OCI-LY1 (cell line): ENCODE measurements around the gene WDR6.

ENCODE experiments used
- H2AFZ ChIP-seq: fragments of 200-600 bp; sonication (generic), shearing (Covaris generic); 2 replicates; pipeline ENCODE4 v1.6.0; 2014; ENCODE audit warnings: antibody characterized with exemption, mild to moderate bottlenecking, low read length
- H3F3A ChIP-seq: fragments of 200-600 bp; sonication (generic), shearing (Covaris generic); 2 replicates; pipeline ENCODE4 v1.6.0; 2014; ENCODE audit warnings: mild to moderate bottlenecking, antibody characterized with exemption, low read length, moderate library complexity; ENCODE audit not compliant: insufficient read depth
- H3K27ac ChIP-seq: fragments of 200-600 bp; sonication (generic); 2 replicates; pipeline ENCODE4 v1.5.1; 2014; ENCODE audit warnings: low read length, mixed run types, mild to moderate bottlenecking, low read depth; ENCODE audit not compliant: poor library complexity, severe bottlenecking
- H3K27me3 ChIP-seq: fragments of 200-600 bp; sonication (generic); 2 replicates; pipeline ENCODE4 v1.6.0; 2014; ENCODE audit warnings: antibody characterized with exemption, mild to moderate bottlenecking, low read length, moderate library complexity; ENCODE audit not compliant: insufficient read depth
- H3K36me3 ChIP-seq: fragments of 200-600 bp; sonication (generic); 2 replicates; pipeline ENCODE4 v1.6.1; 2014; ENCODE audit warnings: mild to moderate bottlenecking, antibody characterized with exemption, low read length, moderate library complexity, mixed read lengths; ENCODE audit not compliant: insufficient read depth
- H3K4me1 ChIP-seq: fragments of 200-600 bp; sonication (generic); 2 replicates; pipeline ENCODE4 v1.5.1; 2014; ENCODE audit warnings: mild to moderate bottlenecking, low read length, moderate library complexity; ENCODE audit not compliant: insufficient read depth, severe bottlenecking
- H3K4me2 ChIP-seq: fragments of 200-600 bp; sonication (generic), shearing (Covaris generic); 2 replicates; pipeline ENCODE4 v1.6.1; 2014; ENCODE audit warnings: low read length
- H3K4me3 ChIP-seq: fragments of 200-600 bp; sonication (generic); 2 replicates; pipeline ENCODE4 v1.5.1; 2014; ENCODE audit warnings: low read length, low read depth, mild to moderate bottlenecking, mixed read lengths; ENCODE audit not compliant: poor library complexity, severe bottlenecking
- H3K79me2 ChIP-seq: fragments of 200-600 bp; shearing (Covaris generic); 2 replicates; pipeline ENCODE4 v1.6.1; 2016; ENCODE audit warnings: mixed run types, low read length, mixed read lengths; ENCODE audit not compliant: insufficient read depth
- H3K9ac ChIP-seq: fragments of 200-600 bp; sonication (generic), shearing (Covaris generic); 2 replicates; pipeline ENCODE4 v1.6.1; 2014; ENCODE audit warnings: mild to moderate bottlenecking, low read length, mixed read lengths
- H3K9me2 ChIP-seq: fragments of 200-600 bp; sonication (generic), shearing (Covaris generic); 2 replicates; pipeline ENCODE4 v1.6.1; 2014; ENCODE audit warnings: low read depth, mild to moderate bottlenecking, low read length, mixed read lengths
- H3K9me3 ChIP-seq: fragments of 200-600 bp; shearing (Covaris generic); 2 replicates; pipeline ENCODE4 v1.6.1; 2014; ENCODE audit warnings: low read length, mixed read lengths
- H4K20me1 ChIP-seq: fragments of 200-600 bp; sonication (generic), shearing (Covaris generic); 2 replicates; pipeline ENCODE4 v1.6.0; 2016; ENCODE audit warnings: mild to moderate bottlenecking, low read length; ENCODE audit not compliant: insufficient read depth
- EZH2 ChIP-seq: fragments of 200-600 bp; sonication (generic), shearing (Covaris generic); IDR thresholded peaks from 2 replicates; pipeline ENCODE4 v1.8.0; 2017; ENCODE audit warnings: borderline replicate concordance, mixed run types, mild to moderate bottlenecking, antibody characterized with exemption, low read length, moderate library complexity, mixed read lengths
- TF ChIP-seq, protein P1 (sequence below): fragments of 200-600 bp; sonication (generic), shearing (Covaris generic); IDR thresholded peaks from 2 replicates; pipeline ENCODE4 v1.5.1; 2017; ENCODE audit warnings: mild to moderate bottlenecking, antibody characterized with exemption, low read length, moderate library complexity, mixed read lengths

The WDR6 gene

DNA sequence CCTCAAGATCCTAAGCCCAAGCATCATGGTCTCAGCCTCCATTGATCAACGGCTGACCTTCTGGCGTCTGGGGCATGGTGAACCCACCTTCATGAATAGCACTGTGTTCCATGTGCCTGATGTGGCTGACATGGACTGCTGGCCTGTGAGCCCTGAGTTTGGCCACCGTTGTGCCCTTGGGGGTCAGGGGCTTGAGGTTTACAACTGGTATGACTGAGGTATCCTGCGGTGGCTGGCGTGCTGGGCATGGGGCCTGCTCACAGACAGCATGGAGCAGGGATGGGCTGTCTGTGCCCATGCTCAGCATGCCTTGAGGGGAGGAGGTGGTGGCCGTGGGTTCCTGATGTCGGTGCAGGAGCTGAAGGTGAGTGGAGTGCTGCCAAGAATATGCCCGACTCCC, 7.9 kb downstream of the WDR6 start:
- H3K27ac ChIP-seq = no peak overlapping the region
- no peak overlapping the region for H2AFZ ChIP-seq
- H3K36me3 ChIP-seq = peaks cover 47% of the 10 kb centered on the region
- no peak for TF ChIP-seq EZH2
- TF ChIP-seq, protein P1, sequence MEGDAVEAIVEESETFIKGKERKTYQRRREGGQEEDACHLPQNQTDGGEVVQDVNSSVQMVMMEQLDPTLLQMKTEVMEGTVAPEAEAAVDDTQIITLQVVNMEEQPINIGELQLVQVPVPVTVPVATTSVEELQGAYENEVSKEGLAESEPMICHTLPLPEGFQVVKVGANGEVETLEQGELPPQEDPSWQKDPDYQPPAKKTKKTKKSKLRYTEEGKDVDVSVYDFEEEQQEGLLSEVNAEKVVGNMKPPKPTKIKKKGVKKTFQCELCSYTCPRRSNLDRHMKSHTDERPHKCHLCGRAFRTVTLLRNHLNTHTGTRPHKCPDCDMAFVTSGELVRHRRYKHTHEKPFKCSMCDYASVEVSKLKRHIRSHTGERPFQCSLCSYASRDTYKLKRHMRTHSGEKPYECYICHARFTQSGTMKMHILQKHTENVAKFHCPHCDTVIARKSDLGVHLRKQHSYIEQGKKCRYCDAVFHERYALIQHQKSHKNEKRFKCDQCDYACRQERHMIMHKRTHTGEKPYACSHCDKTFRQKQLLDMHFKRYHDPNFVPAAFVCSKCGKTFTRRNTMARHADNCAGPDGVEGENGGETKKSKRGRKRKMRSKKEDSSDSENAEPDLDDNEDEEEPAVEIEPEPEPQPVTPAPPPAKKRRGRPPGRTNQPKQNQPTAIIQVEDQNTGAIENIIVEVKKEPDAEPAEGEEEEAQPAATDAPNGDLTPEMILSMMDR = no peak
- no peaks in the 10 kb centered on the region for H3K9me2 ChIP-seq
- no peak overlapping the region for H3K9ac ChIP-seq
- H4K20me1 ChIP-seq = no peaks in the 10 kb centered on the region
- H3K4me2 ChIP-seq = no peak overlapping the region
- H3K9me3 ChIP-seq = no peaks in the 10 kb centered on the region
- peaks cover 6% of the 10 kb centered on the region; the same call in 1 of the 2 replicates for H3K79me2 ChIP-seq
- H3K27me3 ChIP-seq = no peaks in the 10 kb centered on the region
- H3K4me3 ChIP-seq = no peak overlapping the region
- peaks cover 25% of the 10 kb centered on the region for H3K4me1 ChIP-seq
- H3F3A ChIP-seq = 0 out of 2 replicates have a peak, but pooled peaks cover 8% of the 10 kb centered on the region

DNA sequence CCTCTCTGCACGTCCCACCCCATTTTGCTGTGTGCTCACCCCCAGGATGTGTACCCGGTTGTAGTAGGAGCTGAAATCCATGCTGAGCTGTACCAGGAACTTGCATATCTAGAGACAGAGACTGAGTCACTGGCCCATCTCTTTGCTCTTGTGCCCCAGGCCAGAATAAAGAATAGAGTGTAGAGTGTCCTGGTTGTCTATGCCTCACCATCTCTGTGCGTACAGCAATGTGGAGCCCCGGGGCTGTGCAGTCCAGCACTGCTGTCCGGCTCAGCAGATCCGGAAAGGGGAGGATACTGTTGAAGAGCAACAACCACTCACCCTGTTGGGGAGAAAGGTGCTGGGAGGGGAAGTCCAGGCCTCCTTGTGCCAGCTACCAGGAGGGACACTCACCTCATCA, 8.6 kb downstream of the WDR6 start:
- no peaks in the 10 kb centered on the region for H3K27me3 ChIP-seq
- H3K9me3 ChIP-seq = no peaks in the 10 kb centered on the region
- peaks cover 47% of the 10 kb centered on the region for H3K36me3 ChIP-seq
- H2AFZ ChIP-seq = no peak overlapping the region
- no peak overlapping the region for H3K27ac ChIP-seq
- no peak overlapping the region for H3K9ac ChIP-seq
- H3K4me2 ChIP-seq = no peak overlapping the region
- H3K4me1 ChIP-seq = peaks cover 27% of the 10 kb centered on the region
- no peaks in the 10 kb centered on the region for H4K20me1 ChIP-seq
- H3K9me2 ChIP-seq = no peaks in the 10 kb centered on the region
- TF ChIP-seq EZH2 = no peak
- TF ChIP-seq, protein P1 = no peak
- no peak overlapping the region for H3K4me3 ChIP-seq
- 0 out of 2 replicates have a peak, but pooled peaks cover 8% of the 10 kb centered on the region for H3F3A ChIP-seq
- peaks cover 13% of the 10 kb centered on the region; the same call in 1 of the 2 replicates for H3K79me2 ChIP-seq

DNA sequence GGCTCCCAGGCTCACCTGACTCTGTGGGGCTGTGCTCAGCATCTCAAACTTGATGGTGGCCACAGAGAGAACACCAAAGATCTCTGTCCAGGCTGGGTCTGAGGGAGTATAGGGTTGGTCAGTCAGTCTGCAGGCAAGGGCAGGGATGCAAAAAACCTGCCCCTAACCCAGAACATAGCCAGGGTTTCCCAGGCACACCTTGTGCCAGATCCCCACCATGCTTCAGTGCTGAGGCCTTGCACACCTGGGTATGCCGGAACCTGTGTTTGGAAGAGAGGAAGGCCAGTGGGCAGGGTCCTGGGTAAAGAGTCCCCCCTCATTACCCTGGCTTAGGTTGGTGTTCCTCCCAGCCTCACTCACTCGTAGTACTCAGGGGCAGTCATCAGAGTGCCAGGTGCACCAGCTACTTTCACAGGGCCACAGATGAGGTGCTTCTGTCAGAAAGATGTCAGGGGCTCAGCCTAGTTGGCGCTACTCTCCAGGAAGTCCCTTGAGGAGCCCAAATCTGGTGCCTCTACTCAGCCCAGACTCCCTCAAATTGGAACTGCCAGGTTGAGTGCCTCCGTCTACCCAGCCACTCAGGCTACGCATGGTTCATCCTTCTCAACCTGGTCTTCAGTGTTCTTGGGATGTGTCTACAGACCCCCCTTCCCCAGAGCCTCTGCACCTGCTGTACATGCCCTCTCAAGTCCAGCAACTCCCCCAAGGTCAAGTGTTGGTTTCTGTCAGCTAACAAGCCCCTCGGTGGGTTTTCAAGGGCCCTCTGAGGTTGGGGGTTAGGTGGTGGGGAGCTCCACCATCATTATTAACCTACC, 9.4 kb downstream of the WDR6 start:
- Histone ChIP-seq H3K9me3 (no peaks in the 10 kb centered on the region), H3K4me2 (peak overlapping the region; percentile 98; the same call in 1 of the 2 replicates), H3K79me2 (peaks cover 13% of the 10 kb centered on the region; the same call in 1 of the 2 replicates), H3K4me3 (no peak overlapping the region), H3K36me3 (peaks cover 44% of the 10 kb centered on the region), H3K4me1 (peaks cover 27% of the 10 kb centered on the region), H3K9me2 (no peaks in the 10 kb centered on the region), H3K9ac (no peak overlapping the region), H3F3A (0 out of 2 replicates have a peak, but pooled peaks cover 8% of the 10 kb centered on the region), H2AFZ (no peak overlapping the region), H4K20me1 (no peaks in the 10 kb centered on the region), H3K27ac (peak overlapping the region; percentile 96), H3K27me3 (no peaks in the 10 kb centered on the region)
- TF ChIP-seq, protein P1 = no peak
- TF ChIP-seq EZH2 = no peak
